Cardiac muscle cell (in vitro differentiated cells and primary cell): Measurements from ENCODE around the gene ADGB. TPM values are rescaled to one million over a fixed set of nuclear protein-coding genes. Genes with fewer than 3 reads are reported as not detected.

Experiments
- DNase-seq, 2 donors: peaks; one replicate each; pipeline versions ENCODE4 v3.0.0 to v3.0.0-alpha.2; 2010 to 2017; ENCODE audit warnings: low read depth in 1 of 2, low spot score in 1 of 2
- H3K27ac ChIP-seq: fragments of 200-600 bp; sonication (generic); 2 replicates; pipeline ENCODE4 v1.5.1; 2016
- H3K27me3 ChIP-seq: fragments of 200-600 bp; sonication (generic); 2 replicates; pipeline ENCODE4 v1.6.0; 2016; ENCODE audit warnings: control low read depth
- H3K36me3 ChIP-seq: fragments of 200-600 bp; sonication (generic); 2 replicates; pipeline ENCODE4 v1.5.1; 2016; ENCODE audit warnings: control low read depth
- H3K4me1 ChIP-seq: fragments of 200-600 bp; sonication (generic); 2 replicates; pipeline ENCODE4 v1.8.1; 2017; ENCODE audit warnings: low read depth, mild to moderate bottlenecking, mixed run types
- H3K4me3 ChIP-seq: fragments of 200-600 bp; sonication (generic); 2 replicates; pipeline ENCODE4 v1.5.1; 2016; ENCODE audit warnings: mild to moderate bottlenecking
- H3K9me3 ChIP-seq: fragments of 200-600 bp; sonication (generic); 2 replicates; pipeline ENCODE4 v1.5.1; 2017; ENCODE audit warnings: low read depth, mild to moderate bottlenecking, control low read depth
- polyA plus RNA-seq: library from polyadenylated mRNA; unstranded; fragments of >200 nt; fragmentation: Nextera tagmentation; extraction: Ambion mirVana; gene quantifications from 2 replicates; pipeline ENCODE4 v1.2.1, GENCODE V29; 2016
- total RNA-seq: library from RNA; depleted of rRNA; stranded (reverse); fragments of >200 nt; gene quantifications from 2 replicates; pipeline ENCODE4 v1.2.3, GENCODE V29; 2016
- TF ChIP-seq, protein P1 (sequence below): IDR thresholded peaks from 2 replicates; pipeline ENCODE4 v1.5.1; 2012; ENCODE audit warnings: low read depth, mild to moderate bottlenecking, low read length

The ADGB gene
- total and polyA plus RNA-seq, 2 experiments from 2014 or later: not detected

DNA sequence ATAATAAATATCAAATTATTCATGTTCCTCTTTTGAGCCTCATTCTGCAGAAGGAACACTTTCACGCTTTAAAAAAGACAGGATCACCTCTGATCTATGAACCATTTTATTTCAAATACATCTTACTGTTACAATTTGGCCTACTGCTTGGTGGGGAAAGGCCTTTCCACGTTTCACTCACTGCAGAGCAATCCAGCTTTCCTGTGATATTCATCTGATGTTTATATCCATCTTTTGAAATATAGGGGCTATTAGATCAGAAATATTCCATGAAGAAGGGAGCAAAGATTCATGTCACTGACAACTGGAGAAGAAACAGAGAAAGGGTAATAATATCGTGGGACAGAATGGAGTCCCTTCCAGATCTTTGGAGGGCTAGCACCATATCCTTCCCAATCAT, 262.9 kb downstream of the ADGB start:
- TF ChIP-seq, protein P1, sequence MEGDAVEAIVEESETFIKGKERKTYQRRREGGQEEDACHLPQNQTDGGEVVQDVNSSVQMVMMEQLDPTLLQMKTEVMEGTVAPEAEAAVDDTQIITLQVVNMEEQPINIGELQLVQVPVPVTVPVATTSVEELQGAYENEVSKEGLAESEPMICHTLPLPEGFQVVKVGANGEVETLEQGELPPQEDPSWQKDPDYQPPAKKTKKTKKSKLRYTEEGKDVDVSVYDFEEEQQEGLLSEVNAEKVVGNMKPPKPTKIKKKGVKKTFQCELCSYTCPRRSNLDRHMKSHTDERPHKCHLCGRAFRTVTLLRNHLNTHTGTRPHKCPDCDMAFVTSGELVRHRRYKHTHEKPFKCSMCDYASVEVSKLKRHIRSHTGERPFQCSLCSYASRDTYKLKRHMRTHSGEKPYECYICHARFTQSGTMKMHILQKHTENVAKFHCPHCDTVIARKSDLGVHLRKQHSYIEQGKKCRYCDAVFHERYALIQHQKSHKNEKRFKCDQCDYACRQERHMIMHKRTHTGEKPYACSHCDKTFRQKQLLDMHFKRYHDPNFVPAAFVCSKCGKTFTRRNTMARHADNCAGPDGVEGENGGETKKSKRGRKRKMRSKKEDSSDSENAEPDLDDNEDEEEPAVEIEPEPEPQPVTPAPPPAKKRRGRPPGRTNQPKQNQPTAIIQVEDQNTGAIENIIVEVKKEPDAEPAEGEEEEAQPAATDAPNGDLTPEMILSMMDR: no peak
- no peak for DNase-seq
- Histone ChIP-seq H3K27ac (no peak overlapping the region), H3K4me3 (no peak overlapping the region), H3K9me3 (no peaks in the 10 kb centered on the region), H3K4me1 (peaks cover 10% of the 10 kb centered on the region), H3K27me3 (no peaks in the 10 kb centered on the region), H3K36me3 (no peaks in the 10 kb centered on the region)

DNA sequence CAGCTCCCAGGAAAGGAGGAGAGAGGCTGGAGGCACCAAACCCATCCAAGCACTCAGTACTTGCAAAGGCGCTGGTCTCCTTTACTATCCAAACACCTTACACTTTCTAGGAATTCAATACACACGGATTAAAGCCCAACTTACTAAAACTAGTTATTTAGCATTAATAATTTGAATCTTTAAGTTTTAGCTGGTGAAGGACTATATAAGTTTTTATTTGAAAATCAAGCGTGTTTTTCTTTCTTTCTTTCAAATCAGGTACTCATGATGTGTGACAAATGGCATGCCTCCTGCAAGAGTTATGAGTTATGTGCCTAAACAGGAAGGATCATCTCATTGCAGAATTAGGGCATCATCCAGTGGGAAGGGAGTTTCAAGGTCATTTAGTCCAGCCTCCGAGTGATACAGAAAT, 263.7 kb downstream of the ADGB start:
- Histone ChIP-seq H3K27me3 (no peaks in the 10 kb centered on the region), H3K9me3 (no peaks in the 10 kb centered on the region), H3K27ac (no peak overlapping the region), H3K4me3 (no peak overlapping the region), H3K36me3 (no peaks in the 10 kb centered on the region), H3K4me1 (peaks cover 10% of the 10 kb centered on the region)
- TF ChIP-seq, protein P1: no peak
- no peak for DNase-seq

DNA sequence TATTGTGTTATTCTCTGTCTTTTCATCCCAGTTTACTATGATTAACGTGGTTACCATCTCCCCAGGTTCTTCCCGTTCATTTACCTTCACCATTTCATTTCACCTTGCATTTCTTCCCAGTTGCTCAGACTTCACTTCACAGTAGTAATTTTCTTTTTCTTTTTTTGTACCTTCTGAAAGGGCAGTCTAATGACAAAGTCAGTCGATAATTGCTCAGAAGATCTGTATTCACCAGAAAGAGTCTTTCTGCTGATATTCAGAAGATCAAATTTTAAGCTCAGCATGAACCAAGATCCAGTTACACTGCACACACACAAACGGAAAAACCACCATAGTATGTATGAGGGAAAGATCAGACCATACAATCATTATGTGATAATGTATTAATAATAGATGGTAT, 265.5 kb downstream of the ADGB start:
- TF ChIP-seq, protein P1: no peak
- H3K36me3 ChIP-seq: no peaks in the 10 kb centered on the region
- H3K9me3 ChIP-seq: no peaks in the 10 kb centered on the region
- no peak for DNase-seq
- no peak overlapping the region for H3K4me3 ChIP-seq
- no peaks in the 10 kb centered on the region for H3K27me3 ChIP-seq
- H3K27ac ChIP-seq: no peak overlapping the region
- peaks cover 10% of the 10 kb centered on the region for H3K4me1 ChIP-seq

DNA sequence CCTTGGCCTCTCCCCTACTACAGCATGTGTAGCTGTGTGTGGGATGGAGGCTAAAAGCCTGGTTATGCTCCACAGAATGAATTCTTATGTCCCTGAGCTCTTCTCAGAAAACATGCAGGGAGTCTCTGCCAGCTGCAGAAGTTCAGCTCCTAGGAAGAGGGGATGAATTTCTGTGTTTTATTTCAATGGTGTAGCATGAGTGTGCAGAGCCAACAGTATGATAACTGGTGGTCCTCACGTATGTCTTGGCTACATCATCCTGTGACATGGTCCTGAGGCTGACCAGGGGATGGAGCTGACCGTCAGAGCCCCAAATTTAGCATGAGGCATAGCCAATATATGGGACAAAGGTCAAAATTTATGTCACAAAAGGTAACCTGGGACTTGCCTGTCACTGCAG, 266.1 kb downstream of the ADGB start:
- no peak for DNase-seq
- no peak overlapping the region for H3K4me3 ChIP-seq
- TF ChIP-seq, protein P1: no peak

More for the DNA sequence above, 266.1 kb downstream of the ADGB start:
- H3K27me3 ChIP-seq: no peaks in the 10 kb centered on the region
- H3K36me3 ChIP-seq: no peaks in the 10 kb centered on the region
- peaks cover 10% of the 10 kb centered on the region for H3K4me1 ChIP-seq
- no peaks in the 10 kb centered on the region for H3K9me3 ChIP-seq
- H3K27ac ChIP-seq: no peak overlapping the region

Other genes with a start within 250 kb of the ADGB start
- 6.8 and 9.8 TPM in 2 replicates for gene RAB32, start 55.1 kb upstream of the ADGB start, total RNA-seq
- gene RAB32, start 55.1 kb upstream of the ADGB start, polyA plus RNA-seq: 18.3 and 19.0 TPM in 2 replicates